PC-9 (cell line): ENCODE results near the gene SLITRK4. TPM values are rescaled to one million over a fixed set of nuclear protein-coding genes. Genes with fewer than 3 reads are reported as not detected.

Source experiments
- BruUV-seq: library from RNA; stranded (reverse); fragments of 400-500 nt; replicated peaks from 2 replicates; lab custom pipeline; 2021; lab: Mats Ljungman, UMichigan
- CTCF ChIA-PET: fragments of 300-600 bp; sonication (Branson Sonifier 250); formaldehyde crosslinking; loops from one replicate; lab custom pipeline; 2022; ENCODE audit warnings: antibody characterized with exemption; lab: Charles Lee
- POLR2A ChIA-PET: fragments of 300-600 bp; sonication (Branson Sonifier 250); formaldehyde crosslinking; loops from one replicate; lab custom pipeline; 2022; ENCODE audit warnings: antibody characterized with exemption; ENCODE audit not compliant: unreplicated experiment; lab: Charles Lee
- DNase-seq, 2 experiments: peaks; one replicate each; pipeline versions ENCODE4 v3.0.0 to v3.0.0-alpha.2; 2015 to 2022; ENCODE audit warnings: mixed read lengths in 1 of 2
- H2AFZ ChIP-seq: fragments of 200-600 bp; sonication (generic); 2 replicates; pipeline ENCODE4 v1.8.1; 2017; ENCODE audit warnings: antibody characterized with exemption
- H3F3A ChIP-seq: fragments of 200-600 bp; sonication (generic); 2 replicates; pipeline ENCODE4 v1.8.1; 2017; ENCODE audit warnings: antibody characterized with exemption, mild to moderate bottlenecking, low read depth; ENCODE audit not compliant: insufficient read depth
- H3K27ac ChIP-seq: fragments of 200-600 bp; sonication (generic); 2 replicates; pipeline ENCODE4 v1.6.1; 2016; ENCODE audit warnings: mixed run types
- H3K27me3 ChIP-seq: fragments of 200-600 bp; sonication (generic); 2 replicates; pipeline ENCODE4 v1.6.1; 2016; ENCODE audit warnings: low read depth, mixed run types; ENCODE audit not compliant: insufficient read depth
- H3K36me3 ChIP-seq: fragments of 200-600 bp; sonication (generic); 2 replicates; pipeline ENCODE4 v1.6.1; 2016; ENCODE audit warnings: low read depth, mixed run types
- H3K4me1 ChIP-seq: fragments of 200-600 bp; sonication (generic); replicated peaks from 2 replicates; pipeline ENCODE4 v1.6.1; 2016; ENCODE audit warnings: mixed run types; ENCODE audit not compliant: insufficient read depth
- H3K4me2 ChIP-seq: fragments of 200-600 bp; sonication (generic); 2 replicates; pipeline ENCODE4 v1.6.1; 2017; ENCODE audit warnings: mixed run types
- H3K4me3 ChIP-seq: fragments of 200-600 bp; sonication (generic); 2 replicates; pipeline ENCODE4 v1.6.1; 2016; ENCODE audit warnings: mixed run types
- H3K79me2 ChIP-seq: fragments of 200-600 bp; sonication (generic); 2 replicates; pipeline ENCODE4 v1.6.1; 2017; ENCODE audit warnings: low read depth, mixed run types
- H3K9me2 ChIP-seq: fragments of 200-600 bp; sonication (generic); 2 replicates; pipeline ENCODE4 v1.8.1; 2017; ENCODE audit warnings: mild to moderate bottlenecking; ENCODE audit not compliant: insufficient read depth
- H3K9me3 ChIP-seq: fragments of 200-600 bp; sonication (generic); 2 replicates; pipeline ENCODE4 v1.8.1; 2016; ENCODE audit warnings: low read depth; ENCODE audit not compliant: insufficient read depth
- H4K20me1 ChIP-seq: fragments of 200-600 bp; sonication (generic); 2 replicates; pipeline ENCODE4 v1.8.1; 2017; ENCODE audit not compliant: insufficient read depth
- CTCF ChIP-seq: fragments of 200-600 bp; sonication (generic); conservative IDR thresholded peaks from 2 replicates; pipeline ENCODE4 v1.6.1; 2017; ENCODE audit warnings: mixed run types, antibody characterized with exemption, mild to moderate bottlenecking, moderate library complexity
- EZH2 ChIP-seq: fragments of 200-600 bp; sonication (generic); IDR thresholded peaks from 2 replicates; pipeline ENCODE4 v1.8.0; 2017; ENCODE audit warnings: antibody characterized with exemption, low read depth
- intact Hi-C: fragments of 100-400 bp; cut with micrococcal nuclease; formaldehyde crosslinking; loops from one replicate; pipeline ENCODE4 v1.10.0; 2022; ENCODE audit not compliant: unreplicated experiment
- total RNA-seq: library from RNA; stranded (reverse); gene quantifications from 2 replicates; pipeline ENCODE4 v1.2.3, GENCODE V29; 2021

Gene SLITRK4
- total RNA-seq, 1 experiment from 2014 or later = not detected

- Histone ChIP-seq H3K27ac (no peak overlapping the region), H3K79me2 (no peaks in the 10 kb centered on the region), H3K36me3 (no peaks in the 10 kb centered on the region), H2AFZ (no peak overlapping the region), H3K9me3 (no peaks in the 10 kb centered on the region), H3F3A (no peaks in the 10 kb centered on the region), H3K4me1 (no peaks in the 10 kb centered on the region), H3K4me2 (no peak overlapping the region), H3K9me2 (no peaks in the 10 kb centered on the region), H3K4me3 (no peak overlapping the region), H4K20me1 (no peaks in the 10 kb centered on the region), H3K27me3 (no peaks in the 10 kb centered on the region)
- ChIA-PET CTCF (no interaction called here), POLR2A (no interaction called here)
- no peak for DNase-seq
- no peak for TF ChIP-seq EZH2
- TF ChIP-seq CTCF = 0 out of 2 replicates have a peak, but pooled peaks have one; percentile 41
- intact Hi-C loops = no loop called here
- no TSS peak for BruUV-seq
Measured at GRCh38 chrX:143669395-143669794, 33.5 kb upstream of the SLITRK4 start.

DNA sequence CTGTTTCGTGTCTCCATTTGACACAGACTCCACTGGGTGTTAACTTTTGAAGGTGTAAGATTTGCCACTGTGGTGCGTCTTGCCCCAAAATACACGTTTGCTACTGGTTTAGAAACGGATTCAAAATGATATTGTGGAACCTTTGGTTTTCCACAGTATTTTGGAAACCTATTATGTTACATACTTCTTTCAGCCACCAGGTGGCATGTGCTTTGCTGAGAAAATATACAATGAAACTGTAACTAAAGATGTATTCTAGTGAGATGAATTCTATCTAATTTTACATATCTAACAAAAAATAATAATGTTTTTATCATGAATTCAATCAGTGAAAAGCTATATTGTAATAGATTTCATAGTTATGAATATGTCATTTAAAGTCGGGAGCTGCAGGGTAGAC, 28.4 kb upstream of the SLITRK4 start:
- H3K9me3 ChIP-seq = no peaks in the 10 kb centered on the region
- H2AFZ ChIP-seq = no peak overlapping the region
- ChIA-PET CTCF (no interaction called here), POLR2A (no interaction called here)
- H3K4me2 ChIP-seq = no peak overlapping the region
- no peaks in the 10 kb centered on the region for H3K4me1 ChIP-seq
- peak; percentile 79 for TF ChIP-seq CTCF
- no peak for TF ChIP-seq EZH2
- no peak overlapping the region for H3K4me3 ChIP-seq
- H3K79me2 ChIP-seq = no peaks in the 10 kb centered on the region
- DNase-seq = no peak
- H3K27me3 ChIP-seq = no peaks in the 10 kb centered on the region
- intact Hi-C loops = loop anchor here (1.0 kb wide), 1 partner anchor 1526 kb away; no protein-coding TSS in a partner anchor
- no peak overlapping the region for H3K27ac ChIP-seq
- H3K9me2 ChIP-seq = no peaks in the 10 kb centered on the region
- no peaks in the 10 kb centered on the region for H3F3A ChIP-seq
- H3K36me3 ChIP-seq = no peaks in the 10 kb centered on the region
- BruUV-seq = no TSS peak
- no peaks in the 10 kb centered on the region for H4K20me1 ChIP-seq

DNA sequence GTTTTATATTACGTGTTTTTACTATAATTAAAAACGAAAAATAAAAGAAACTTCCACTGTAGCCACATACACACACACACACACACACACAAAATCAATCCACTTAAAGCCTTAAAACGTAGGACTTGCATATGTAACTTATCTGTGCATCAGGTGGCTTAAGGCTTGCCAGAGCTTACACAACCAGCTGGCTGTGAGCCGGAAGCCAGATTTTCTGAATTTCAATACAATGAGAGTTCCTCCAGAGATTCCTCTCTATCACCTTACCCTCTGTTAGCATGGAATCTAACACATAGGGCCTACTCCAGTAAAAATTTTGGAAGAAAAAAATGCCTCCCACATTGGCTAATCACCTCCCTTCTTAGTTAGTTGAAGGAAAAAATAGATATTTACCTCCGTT, 27.9 kb upstream of the SLITRK4 start:
- no peaks in the 10 kb centered on the region for H3K79me2 ChIP-seq
- TF ChIP-seq EZH2 = no peak
- TF ChIP-seq CTCF = no peak
- no peak overlapping the region for H3K27ac ChIP-seq
- H2AFZ ChIP-seq = no peak overlapping the region
- CTCF ChIA-PET = no interaction called here
- POLR2A ChIA-PET = no interaction called here
- H3K9me3 ChIP-seq = no peaks in the 10 kb centered on the region
- BruUV-seq = no TSS peak
- no peaks in the 10 kb centered on the region for H3K4me1 ChIP-seq
- H3K4me2 ChIP-seq = no peak overlapping the region
- no peaks in the 10 kb centered on the region for H3K27me3 ChIP-seq
- H3K36me3 ChIP-seq = no peaks in the 10 kb centered on the region
- intact Hi-C loops = loop anchor here (1.0 kb wide), 1 partner anchor 1527 kb away; no protein-coding TSS in a partner anchor
- no peak for DNase-seq
- H3F3A ChIP-seq = no peaks in the 10 kb centered on the region
- H3K4me3 ChIP-seq = no peak overlapping the region
- no peaks in the 10 kb centered on the region for H4K20me1 ChIP-seq
- H3K9me2 ChIP-seq = no peaks in the 10 kb centered on the region
